Measurements from ENCODE around the gene CFAP47.
"Not testable (repeated sequence)": the region's sequence is repeated elsewhere in the genome, so short reads cannot be mapped to it uniquely, and the experiment has no call there.

Gene CFAP47

DNA sequence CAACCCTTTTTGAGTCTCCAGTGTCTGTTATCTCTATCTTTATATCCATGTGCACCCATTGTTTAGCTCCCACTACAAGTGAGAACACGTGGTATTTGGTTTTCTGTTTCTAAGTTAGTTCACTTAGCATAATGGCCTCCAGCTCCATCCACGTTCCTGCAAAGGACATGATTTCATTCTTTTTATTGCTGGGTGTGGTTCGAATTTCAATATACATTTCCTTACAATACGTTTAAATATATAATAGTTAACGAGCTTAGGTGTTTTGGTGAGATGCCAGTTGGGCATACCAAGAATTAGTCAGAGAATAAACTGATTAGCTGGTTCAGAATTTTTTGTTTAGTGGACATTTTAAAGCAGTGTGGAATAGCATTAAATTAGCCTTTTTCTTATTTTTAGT lies 196.7 kb downstream of the CFAP47 start:
- no peak for DNase-seq (ENCODE audit: low read depth)
- TF ChIP-seq, protein P1, sequence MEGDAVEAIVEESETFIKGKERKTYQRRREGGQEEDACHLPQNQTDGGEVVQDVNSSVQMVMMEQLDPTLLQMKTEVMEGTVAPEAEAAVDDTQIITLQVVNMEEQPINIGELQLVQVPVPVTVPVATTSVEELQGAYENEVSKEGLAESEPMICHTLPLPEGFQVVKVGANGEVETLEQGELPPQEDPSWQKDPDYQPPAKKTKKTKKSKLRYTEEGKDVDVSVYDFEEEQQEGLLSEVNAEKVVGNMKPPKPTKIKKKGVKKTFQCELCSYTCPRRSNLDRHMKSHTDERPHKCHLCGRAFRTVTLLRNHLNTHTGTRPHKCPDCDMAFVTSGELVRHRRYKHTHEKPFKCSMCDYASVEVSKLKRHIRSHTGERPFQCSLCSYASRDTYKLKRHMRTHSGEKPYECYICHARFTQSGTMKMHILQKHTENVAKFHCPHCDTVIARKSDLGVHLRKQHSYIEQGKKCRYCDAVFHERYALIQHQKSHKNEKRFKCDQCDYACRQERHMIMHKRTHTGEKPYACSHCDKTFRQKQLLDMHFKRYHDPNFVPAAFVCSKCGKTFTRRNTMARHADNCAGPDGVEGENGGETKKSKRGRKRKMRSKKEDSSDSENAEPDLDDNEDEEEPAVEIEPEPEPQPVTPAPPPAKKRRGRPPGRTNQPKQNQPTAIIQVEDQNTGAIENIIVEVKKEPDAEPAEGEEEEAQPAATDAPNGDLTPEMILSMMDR (IDR thresholded peaks at IDR 0.05; ENCODE audit: low read length, missing control alignments) = no peak
- no peak overlapping the region for H3K4me3 ChIP-seq (replicated peaks; ENCODE audit: low read depth, low read length)

DNA sequence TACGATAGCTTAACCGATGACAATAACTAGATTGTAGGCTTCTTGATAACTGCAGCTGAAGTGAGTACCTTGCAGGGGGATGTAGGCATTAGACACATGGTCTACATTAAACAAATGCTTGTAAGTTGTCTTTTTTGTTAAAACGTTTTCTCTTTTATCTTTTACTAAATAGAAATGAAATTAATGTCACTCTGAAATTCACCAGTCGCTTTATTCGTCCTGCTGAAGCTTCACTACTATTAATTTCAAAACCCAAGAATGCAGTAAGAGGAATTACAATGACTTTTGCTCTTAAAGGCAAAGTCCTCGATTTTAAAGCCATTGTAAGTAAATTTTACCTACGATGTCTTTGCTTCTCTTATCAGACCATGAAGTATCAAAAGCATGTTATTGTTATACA lies 239.7 kb downstream of the CFAP47 start:
- H3K4me3 ChIP-seq (replicated peaks; ENCODE audit: low read depth, low read length) = no peak overlapping the region
- no peak for DNase-seq (ENCODE audit: low read depth)
- TF ChIP-seq, protein P1 (IDR thresholded peaks at IDR 0.05; ENCODE audit: low read length, missing control alignments) = no peak

DNA sequence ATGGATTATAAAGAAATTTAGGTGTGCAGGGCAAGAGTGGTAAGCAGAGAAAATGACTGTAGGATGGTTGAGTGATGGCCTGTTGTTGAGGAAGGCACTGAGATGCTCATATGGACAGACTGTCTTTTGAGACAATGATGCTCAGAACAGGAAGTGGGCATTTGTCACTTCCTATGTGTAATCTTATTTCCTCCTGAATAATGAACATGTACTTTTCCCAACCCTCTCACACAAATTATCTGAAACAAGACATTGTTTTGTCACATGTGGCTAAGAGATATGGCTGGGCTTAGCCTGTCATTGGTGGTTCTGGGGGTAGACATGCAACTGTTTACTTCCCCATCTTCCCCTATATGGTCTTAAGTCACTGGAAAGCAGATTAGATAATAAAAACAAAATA lies 240.5 kb downstream of the CFAP47 start:
- DNase-seq (ENCODE audit: low read depth) = peak; percentile 3
- TF ChIP-seq, protein P1 (IDR thresholded peaks at IDR 0.05; ENCODE audit: low read length, missing control alignments) = no peak

DNA sequence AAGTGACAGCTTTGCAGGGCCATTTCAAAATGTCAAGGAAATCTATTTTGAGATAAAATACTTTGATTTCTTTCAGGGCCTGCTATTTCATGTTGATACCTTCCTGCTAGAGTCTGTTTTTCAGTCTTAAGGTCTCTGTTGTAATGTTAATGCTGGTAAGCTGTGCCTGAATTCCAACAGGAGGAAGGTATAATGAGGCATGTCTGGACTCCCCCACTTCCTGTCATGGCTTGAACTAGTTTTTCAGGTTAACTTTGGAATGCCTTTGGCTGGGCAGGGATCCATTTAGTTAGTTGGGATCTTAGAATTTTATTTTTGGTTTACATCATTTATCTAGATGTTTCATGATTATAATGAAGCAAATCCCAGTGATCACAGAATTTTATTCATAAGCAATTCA lies 279.0 kb downstream of the CFAP47 start:
- DNase-seq (ENCODE audit: low read depth) = no peak

More for the DNA sequence above, 240.5 kb downstream of the CFAP47 start:
- no peak overlapping the region for H3K4me3 ChIP-seq (replicated peaks; ENCODE audit: low read depth, low read length)

DNA sequence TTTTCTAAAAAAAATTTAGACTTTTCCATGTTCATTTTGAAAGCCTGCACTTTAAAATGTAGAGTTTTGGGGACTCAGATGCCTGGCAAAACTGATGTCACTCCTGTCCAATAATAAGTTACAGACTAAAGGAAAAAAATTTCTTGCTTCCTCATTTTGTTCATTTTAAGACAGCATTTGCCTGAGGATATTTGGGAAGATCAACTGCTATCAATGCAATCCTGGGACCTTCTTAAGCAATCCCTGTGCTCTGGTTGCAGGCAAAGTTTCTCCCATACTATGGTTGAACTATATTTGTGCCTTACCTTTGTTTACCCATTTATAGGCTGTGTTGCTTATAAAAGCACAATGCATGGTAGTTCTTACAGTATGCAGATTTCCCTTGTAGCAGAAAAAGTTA lies 280.4 kb downstream of the CFAP47 start:
- no peak for DNase-seq (ENCODE audit: low read depth)
- TF ChIP-seq, protein P1 (IDR thresholded peaks at IDR 0.05; ENCODE audit: low read length, missing control alignments) = no peak

More for the DNA sequence above, 279.0 kb downstream of the CFAP47 start:
- TF ChIP-seq, protein P1 (IDR thresholded peaks at IDR 0.05; ENCODE audit: low read length, missing control alignments) = no peak
- no peak overlapping the region for H3K4me3 ChIP-seq (replicated peaks; ENCODE audit: low read depth, low read length)

DNA sequence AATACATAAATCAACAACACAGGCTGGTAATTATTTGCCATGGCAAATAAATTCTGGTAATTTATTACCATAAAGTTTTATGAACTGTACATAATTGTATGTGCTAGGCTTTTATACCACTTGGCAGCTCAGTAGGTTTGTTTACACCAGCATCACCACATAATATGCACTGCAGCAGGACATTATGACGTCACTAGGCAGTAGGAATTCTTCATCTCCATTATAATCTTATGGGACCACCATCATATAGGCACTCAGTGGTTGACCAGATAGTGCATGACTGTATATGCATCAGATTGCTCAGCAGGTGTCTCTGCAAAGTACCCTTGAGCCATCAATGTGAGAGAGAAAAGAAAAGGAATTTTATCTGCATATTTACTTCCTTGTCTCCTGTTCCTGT lies 295.4 kb downstream of the CFAP47 start:
- no peak for DNase-seq (ENCODE audit: low read depth)
- no peak overlapping the region for H3K4me3 ChIP-seq (replicated peaks; ENCODE audit: low read depth, low read length)
- TF ChIP-seq, protein P1 (IDR thresholded peaks at IDR 0.05; ENCODE audit: low read length, missing control alignments) = no peak

More for the DNA sequence above, 280.4 kb downstream of the CFAP47 start:
- no peak overlapping the region for H3K4me3 ChIP-seq (replicated peaks; ENCODE audit: low read depth, low read length)

DNA sequence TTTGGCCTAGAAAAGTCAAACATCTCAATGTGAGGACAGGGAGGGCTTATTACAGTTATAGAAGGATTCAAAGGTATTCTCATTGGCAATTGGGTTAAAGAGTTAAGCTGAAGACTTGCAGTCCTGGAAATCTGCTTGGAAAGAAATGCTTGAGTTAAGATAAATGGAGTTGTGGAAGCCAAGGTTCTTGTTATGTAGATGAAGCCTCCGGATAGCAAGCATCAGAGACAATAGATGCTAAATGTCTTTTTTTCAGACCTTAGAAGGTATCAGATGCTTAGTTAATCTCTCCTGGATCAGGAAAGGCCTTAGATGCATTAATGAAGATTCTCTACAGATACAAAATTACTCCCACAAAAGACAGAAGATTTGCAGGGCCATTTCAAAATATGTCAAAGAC lies 299.3 kb downstream of the CFAP47 start:
- TF ChIP-seq, protein P1 (IDR thresholded peaks at IDR 0.05; ENCODE audit: low read length, missing control alignments) = no peak
- H3K4me3 ChIP-seq (replicated peaks; ENCODE audit: low read depth, low read length) = no peak overlapping the region
- no peak for DNase-seq (ENCODE audit: low read depth)

DNA sequence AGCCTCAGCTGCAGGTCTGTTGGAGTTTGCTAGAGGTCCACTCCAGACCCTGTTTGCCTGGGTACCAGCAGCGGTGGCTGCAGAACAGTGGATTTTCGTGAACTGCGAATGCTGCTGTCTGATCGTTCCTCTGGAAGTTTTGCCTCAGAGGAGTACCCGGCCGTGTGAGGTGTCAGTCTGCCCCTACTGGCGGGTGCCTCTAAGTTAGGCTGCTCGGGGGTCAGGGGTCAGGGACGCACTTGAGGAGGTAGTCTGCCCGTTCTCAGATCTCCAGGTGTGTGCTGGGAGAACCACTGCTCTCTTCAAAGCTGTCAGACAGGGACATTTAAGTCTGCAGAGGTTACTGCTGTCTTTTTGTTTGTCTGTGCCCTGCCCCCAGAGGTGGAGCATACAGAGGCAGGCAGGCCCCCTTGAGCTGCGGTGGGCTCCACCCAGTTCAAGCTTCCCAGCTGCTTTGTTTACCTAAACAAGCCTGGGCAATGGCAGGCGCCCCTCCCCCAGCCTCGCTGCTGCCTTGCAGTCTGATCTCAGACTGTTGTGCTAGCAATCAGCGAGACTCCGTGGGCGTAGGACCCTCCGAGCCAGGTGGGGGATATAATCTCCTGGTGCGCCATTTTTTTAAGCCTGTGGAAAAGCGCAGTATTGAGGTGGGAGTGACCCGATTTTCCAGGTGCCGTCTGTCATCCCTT lies 315.4 kb downstream of the CFAP47 start:
- DNase-seq (ENCODE audit: low read depth); H3K4me3 ChIP-seq (replicated peaks; ENCODE audit: low read depth, low read length): not testable (repeated sequence)

Data from fibroblast of pulmonary artery (primary cell).